ENCODE measurements around the gene BMPR1A.
"Not testable (repeated sequence)": the region's sequence is repeated elsewhere in the genome, so short reads cannot be mapped to it uniquely, and the experiment has no call there.

BMPR1A gene

DNA sequence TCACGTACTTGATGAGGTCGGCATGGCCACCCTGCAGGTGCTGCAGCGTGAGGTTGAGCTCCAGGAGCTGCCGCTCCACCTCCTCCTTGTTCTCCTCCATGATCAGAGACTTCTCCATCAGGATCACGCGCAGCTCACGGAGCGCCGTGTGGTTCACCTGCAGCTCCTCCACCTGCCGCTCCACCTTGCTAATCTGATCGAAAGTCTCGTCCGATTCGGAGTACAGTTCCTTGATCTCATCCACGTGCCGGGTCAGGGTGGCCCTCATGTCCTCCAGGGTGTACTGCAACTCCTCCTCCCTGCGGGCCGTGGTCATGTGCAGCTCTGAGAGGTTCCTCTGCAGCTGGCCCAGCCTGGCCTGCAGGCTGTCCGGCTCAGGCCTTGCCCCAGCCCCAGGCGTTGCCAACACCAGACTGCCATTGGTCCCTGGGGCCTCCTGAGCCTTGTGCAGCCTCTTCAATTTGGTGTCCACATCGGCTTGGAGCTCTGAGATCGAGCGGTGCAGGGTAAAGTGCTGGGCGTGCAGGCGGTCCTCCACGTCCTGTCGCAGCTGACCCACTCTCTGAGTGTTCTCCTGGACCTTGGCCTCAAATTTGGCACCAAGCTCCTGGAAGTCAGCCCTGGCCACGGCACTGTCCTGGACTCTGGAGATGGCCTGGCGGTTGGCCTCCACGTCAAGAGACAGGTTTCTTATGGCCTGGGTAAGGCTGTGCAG, 187.1 kb downstream of the BMPR1A start:
- DNase-seq = no peak

DNA sequence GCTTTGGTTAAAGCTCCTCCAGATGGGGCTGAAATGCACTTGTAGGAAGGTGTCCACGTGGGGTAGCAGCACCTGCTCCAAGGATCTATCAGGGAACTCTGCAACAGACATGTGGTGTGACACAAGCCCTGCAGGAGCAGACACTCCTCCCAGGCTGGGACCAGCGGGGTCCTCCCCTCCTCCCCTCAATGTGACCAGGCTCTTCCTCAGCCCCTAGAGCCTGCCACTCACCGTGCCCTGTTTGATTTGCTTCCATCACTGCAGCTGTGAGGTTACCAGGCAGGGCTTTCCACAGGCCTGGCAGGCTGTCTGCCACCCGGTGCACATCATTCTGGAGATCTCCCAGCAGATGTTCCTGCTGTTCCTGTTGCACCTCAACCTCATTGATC, 187.6 kb downstream of the BMPR1A start:
- no peak for DNase-seq

DNA sequence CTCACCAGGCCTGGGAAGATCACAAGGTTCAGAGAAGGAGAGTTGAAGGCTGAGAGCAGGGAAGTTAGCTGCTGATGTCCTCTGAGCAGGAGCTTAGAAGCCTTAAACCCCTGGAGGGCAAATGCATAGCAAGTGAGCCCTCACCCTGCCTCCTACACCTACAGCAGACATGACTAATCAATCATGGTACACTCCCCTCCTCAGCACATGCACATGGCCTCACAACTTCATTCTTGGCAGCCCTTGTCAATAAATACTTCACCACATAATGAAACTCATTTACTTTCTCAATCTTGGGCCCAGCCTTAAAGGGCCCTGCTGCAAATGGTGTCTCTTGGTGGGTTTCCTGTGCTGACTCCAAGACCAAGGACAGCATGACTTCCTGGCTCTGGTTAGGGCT, 188.1 kb downstream of the BMPR1A start:
- no peak for DNase-seq

DNA sequence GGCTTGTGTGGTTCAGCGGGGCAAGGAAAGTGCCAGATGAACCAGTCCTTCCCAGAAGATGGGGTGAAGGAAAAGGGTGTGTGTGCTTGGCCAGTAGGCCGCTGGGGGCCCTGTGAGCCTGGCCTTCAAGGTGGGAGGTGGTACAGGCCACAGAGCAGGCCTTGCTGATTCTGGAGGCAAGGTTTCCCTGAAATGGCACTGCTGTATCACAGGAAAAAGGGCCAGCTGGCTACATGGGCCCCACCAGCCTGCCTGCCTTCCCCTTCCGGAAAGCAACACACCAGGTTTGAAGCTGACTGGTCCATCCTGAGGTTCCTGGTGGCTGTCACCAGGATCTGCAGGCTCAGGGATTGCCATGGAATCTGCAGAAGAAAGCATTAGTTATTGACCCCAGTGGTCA, 188.5 kb downstream of the BMPR1A start:
- DNase-seq = no peak

DNA sequence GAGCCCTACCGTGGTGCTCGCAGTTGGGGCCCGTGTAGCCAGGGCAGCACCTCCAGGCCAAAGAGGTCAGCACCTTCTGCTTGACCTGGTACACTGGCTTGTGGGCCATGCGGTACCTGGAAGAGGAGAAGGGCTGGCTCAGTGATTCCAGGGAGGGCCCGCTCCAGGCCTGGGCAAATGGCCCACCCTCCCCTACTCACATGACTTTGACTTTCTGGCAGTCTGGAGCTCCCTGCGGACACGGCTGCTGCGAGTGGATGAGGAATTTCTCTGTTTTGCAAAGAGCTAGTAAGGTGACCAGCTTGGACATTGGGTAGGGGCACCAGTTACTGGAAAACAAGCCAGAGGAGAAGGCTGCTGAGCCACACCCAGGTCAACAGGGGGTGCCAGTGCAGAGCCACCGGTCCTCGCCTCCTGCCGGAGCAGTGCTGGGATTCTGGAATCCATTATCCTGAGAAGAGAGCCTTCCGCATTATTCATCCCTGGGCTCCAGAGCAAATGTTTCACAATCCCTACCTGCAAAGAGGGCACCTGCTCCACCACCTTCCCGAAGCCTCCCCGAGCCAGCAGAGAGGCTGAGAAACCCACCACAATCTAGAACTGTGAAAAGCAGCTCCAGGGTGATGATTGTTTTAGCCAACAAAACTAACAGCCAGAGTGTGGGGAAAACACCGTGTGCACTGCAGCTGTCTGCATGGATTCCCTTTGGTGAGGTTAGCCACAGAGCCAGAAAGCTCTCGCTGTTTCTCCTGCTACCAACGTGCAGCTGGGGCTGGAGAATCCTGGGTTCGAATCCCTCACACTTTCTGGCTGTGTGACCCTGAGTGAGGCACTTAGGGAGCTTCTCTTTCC, 189.2 kb downstream of the BMPR1A start:
- DNase-seq = no peak

DNA sequence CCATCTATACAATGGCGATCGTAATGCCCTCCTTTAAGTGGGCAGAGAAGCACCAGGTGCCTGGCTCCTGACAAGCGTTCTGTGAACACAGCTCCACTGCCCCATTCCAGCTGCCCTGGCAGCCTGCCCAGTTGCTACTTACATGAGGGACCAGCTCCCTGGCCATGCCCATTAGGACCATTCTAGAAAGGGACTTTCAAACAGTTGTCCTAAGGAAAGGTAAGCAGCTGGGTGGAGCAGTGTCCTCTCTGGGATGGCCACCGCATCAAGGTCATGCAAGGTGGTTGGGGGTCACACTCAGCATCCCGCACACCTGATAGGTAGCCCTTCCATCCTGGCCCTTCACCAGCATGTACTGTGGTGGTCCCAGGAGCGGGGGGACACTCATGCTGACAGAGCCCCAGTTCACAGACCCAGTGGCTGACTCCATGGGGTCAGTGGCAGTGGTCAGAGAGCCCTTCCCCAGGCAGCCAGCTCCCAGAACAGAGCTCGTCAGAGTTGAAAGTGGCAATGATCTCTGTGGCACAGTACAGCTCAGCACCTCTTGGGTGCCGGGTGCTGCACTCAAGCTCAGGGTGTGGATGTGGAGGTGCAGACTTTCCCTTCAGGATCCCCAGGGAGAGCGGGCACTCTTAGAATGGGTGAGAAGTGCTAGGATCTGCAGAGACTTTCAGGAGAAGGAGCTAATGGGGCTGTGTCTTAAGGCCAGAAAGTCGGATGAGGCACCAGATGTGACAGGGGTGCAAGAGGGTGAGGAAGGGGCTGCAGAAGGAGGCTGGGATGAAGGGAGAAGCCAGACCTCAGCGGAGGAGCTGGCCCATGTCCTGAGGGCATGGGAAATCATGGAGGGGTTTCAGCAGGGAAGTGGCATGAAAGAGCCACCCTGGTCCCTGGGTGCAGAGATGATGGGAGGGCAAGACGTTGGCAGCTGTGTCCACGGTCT, 190.1 kb downstream of the BMPR1A start:
- DNase-seq = no peak

DNA sequence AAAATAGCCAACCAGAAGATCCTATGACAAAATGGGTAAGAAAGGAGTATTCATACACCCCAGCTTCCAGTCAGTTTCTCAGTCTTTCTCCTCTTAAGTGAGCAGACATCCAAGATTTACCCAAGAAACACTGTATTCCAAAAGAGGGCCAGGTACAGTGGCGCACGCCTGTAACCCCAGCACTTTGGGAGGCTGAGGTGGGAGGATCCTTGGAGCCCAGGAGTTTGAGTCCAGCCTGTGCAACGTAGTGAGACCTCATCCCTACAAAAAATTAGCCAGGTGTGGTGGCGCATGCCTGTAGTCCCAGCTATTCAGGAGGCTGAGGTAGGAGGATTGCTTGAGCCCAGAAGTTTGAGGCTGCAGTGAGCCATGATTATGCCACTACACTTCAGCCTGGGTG, 191.4 kb downstream of the BMPR1A start:
- not testable (repeated sequence) for DNase-seq

DNA sequence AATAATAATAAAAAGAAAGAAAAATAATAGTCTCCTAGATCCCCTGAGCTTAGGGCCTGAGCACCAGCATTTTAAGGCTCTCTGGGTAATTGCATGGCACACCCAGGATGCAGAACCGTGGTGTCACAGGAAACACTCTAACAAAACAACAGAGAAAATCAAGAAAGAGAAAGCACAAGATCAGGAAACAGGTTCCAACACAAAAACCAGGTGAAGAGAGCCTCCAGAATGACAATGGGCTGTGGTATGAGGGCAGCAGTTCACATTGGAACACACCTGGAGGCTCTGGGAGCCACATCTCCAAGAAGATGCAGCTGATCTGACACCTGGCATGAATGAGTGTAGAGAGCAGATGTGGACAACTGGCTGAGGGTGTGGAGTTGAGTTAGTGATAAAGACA, 193.9 kb downstream of the BMPR1A start:
- peak; percentile 24 for DNase-seq

DNA sequence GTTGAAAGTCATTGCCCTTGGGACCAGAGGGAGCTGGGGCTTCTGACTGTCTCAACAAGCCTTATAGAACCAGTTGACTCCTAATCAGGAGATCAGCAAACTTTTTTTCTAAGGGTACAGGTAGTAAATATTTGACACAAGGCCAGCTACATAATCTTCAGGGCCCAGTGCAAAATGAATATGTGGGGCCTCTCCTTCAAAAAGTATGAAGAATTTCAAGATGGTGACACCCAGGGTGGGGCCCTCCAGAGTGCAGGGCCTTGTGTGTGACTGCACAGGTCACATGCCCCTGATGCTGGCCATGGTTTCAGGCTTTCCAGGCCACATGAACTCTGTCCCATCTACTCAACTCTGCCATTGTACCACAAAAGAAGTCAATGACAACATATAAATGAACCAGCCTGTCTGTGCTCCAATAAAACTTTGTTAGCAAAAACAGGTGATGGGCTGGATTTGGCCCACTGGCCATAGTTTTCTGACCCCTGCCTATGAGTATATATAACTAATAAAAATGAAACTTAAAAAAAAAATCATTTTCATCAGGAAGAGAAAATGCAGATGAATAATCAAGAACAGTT, 194.9 kb downstream of the BMPR1A start:
- no peak for DNase-seq

DNA sequence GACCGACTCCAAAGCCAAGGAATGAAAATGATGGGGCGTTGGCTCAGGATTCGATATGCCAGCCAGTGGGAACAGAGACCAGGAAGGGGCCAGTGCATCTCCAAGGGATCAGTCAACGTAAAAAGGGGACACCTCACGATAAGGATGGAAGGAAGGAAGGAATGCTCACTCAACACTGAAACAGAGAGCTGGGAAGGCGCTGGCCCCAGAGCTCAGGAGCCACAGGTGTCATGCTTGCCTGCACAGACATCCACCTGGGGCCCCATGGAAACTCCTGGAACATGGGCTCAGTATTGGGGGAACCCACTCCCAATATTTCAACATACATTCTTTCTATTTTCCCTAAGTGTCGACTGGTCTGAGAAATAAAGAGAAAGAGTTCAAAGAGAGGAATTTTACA, 195.7 kb downstream of the BMPR1A start:
- DNase-seq = no peak

DNA sequence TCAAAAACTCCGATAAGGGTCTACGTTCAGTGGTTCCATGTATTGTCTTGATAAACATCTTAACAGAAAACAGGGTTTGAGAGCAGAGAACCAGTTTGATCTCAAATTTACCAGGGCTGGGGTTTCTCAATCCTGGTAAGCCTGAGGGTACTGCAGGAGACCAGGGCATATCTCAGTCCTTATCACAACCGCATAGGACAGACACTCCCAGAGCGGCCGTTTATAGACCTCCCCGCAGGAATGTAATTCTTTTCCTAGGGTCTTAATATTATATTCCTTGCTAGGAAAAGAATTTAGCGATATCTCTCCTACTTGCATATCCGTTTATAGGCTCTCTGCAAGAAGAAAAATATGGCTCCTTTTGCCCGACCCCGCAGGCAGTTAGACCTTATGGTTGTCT, 196.3 kb downstream of the BMPR1A start:
- DNase-seq = not testable (repeated sequence)

DNA sequence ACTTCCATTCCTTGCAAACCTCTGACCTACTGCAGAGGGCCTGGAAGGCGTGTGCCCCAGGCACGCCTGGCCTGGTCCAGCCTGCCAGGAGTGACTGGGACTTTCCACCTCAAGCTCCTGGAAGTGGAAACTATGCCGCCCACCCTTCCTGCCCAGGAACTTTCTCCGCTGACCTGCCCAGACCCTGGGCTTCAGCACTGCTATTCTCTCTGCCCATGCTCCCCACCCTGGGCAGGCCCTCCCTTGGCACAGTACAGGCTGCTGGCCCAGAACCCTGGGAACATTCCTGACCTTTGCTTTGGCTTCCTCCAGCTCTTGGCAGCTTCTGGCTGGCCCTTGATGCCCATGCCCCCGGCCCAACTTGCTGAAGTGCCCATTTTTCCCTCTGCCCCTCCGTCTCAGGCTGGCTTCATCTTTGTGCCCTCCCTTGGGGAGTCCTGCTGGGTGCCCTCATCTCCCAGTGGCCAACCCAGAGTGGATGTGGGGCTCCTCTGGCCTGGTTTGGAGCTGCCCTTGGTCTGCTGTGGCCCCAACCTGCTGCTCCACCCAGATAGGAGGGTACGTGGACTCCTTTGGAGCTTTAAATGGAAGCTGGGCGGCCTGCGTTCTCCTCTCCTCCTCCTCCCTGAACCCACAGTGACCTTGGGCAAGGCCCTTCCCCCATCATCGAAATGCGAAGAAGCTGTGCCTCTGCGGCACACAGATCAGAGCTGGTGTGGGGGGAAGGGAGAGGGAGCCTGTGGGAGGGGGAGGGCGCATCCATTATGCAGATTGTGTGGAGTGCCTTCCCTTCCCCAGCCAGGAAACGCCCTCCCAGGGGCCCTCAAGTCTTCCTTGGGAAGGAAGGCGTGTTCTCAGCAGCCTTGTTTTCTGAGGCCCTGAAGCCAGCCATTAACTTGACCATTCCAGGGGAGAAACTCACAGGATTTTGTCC, 197.6 kb downstream of the BMPR1A start:
- no peak for DNase-seq

DNA sequence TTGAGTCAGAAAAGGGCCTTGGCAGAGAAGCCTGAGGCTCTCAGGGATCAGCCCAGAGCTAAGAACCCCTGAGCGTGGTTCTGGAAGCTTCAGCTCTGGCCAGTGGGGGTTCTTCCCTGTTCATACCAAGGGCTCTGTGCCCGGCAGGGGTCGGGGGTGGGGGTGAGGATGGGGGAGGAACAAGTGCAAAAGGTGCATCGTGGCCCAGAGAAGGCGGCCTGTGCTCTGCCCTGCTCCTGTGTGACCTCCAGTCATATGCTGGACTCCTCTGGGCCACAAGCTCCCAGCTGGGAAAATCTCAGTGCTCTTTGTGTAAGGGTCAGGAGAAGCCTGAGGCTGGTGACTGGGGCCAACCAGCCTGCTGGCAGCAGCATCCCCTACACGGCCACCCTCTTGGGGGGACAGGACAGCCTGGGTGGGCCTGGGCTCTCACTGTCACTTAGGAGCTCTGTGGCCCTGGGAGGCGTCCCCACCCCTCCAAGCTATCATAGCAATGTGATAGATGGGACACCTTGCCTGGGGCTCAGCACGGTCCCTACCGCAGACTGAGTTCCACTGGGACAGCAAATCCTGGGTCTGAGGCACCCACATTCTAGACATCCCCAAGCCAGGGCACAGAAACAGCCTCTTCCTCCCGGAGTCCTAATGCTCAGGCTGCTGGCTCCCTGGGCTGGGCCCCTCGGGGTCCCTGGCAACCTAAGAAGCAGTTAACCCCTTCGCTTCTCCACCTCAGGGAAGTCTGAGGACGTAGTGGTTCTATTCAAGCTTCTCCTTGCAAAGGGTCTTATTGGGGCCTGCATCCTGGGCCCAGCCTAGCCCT, 198.5 kb downstream of the BMPR1A start:
- no peak for DNase-seq

DNA sequence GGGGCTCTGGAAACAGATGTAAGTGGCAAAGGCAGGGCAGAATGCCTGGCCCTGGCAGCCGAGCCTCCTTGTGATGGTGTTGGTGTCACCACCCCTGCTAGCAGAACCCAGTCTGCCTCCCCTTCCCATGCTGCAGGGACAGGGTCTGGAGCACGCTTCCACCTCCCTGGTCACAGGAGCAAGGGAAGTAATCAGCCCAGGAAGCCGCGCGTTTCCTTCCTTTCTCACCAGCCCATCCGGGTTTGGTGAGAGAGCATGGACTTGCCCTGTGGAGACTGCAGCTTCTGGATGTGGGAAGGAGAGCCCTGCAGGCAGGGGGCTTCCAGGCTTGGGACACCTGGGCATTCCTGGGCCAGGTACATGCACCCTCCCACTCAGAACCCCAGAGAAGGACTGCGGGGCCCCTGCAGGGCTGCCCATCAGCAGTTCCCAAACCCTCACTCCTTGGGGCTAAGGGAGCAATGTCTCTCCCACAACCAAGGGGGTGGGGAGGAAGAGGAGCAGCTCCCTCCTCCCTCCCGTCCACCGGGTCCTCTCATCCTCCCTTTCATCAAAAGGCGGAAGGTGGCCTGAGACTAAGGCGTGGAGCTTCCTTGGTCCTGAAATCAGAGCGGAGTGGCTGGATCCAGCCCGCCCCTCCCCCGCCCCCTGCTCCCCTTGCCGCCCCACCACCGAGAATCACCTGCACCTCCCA, 199.2 kb downstream of the BMPR1A start:
- DNase-seq = no peak

DNA sequence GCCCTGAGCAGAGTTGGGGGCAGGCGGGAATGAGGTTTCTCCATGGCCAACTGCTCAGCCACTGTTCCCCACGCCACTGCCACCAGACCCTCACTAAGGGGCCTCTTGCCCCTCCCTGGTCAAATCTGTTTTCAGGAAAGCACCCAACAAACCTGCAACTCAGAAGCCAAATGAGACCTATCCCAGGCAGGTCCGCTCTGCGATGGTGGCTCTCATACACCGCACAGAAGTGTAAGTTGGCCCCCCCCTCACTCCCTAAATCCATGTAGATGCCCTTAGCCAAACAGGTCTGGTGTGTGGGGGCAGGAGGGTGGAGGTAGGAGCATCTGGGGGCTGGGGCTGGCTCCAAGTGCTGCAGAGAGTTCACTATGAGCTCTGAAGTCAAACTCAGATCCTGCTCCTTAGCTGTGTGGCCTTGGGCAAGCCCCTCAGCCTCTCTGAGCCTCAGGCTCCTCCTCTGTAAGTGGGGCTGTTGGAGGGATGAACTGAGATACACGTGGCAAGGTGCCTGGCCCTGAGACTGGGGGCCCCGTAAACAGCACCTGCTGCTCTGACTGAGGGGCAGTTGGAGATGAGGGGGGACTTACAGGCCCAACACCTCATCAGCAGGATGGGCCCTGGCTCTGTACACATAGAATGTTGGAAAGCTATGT, 199.9 kb downstream of the BMPR1A start:
- DNase-seq = no peak

DNA sequence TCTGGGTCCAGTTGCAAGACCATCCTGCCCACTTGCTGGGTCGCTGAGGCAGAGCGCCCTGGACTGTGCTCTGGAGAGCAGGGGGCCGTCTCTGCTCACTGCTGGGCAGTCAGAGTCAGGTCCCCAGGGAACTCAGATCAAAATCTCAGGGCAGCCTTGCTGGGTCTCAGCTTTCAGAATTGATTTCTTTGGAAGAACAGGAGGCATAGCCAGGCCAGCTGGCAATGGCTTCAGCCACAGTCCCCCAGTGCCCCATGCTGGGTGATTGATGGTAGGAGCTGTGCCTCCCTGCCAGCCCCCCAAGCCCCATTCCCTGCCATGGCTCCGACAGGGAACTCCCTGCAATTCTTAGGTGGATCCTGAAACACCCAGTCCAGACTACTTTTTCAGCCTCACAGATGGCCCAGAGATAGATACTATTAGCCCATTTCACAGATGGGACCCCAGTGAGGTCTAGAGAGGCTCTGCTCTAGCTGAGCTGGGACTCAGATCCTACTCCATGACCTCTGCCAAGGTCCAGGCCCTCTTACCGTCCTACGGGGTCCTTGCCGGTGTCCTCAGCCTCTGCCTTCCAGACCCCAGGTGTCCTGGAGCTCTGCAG, 200.5 kb downstream of the BMPR1A start:
- no peak for DNase-seq

DNA sequence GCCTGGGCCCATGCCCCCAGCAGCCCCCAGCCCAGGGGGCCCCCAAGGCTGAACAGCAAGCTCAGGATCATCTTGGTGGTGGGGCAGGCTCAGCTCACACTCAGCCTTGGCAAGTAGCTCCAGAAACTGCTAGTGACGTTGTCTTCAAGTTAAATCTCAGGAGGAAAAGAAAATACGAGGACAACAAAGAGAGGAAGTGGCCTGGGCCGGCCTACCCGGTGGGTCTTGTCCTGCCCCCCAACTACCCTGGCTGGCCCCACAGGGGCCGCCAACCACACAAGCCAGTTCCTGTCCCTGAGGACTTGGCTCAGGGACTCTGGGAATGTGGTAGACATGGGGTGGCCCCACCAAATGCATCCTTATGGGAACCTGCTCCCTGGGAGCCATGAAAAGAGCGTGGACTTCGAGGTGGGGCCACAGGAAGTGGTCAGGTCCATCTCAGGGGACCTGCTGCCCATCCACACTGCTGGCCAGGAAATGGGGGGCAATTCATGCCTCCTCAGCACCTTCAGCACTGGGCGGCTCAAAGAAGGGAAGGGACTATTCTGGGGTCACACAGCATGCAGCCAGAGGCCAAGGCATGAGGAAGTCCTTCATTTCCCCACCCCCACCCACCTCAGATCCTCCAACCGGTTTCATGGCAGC, 201.2 kb downstream of the BMPR1A start, which contains the start of gene MMRN2:
Gene MMRN2, minus strand, starts transcription at position 145 of the 645 bp plus-strand sequence. Its CDS starts 74 bp downstream, at position 71.
- no peak for DNase-seq

DNA sequence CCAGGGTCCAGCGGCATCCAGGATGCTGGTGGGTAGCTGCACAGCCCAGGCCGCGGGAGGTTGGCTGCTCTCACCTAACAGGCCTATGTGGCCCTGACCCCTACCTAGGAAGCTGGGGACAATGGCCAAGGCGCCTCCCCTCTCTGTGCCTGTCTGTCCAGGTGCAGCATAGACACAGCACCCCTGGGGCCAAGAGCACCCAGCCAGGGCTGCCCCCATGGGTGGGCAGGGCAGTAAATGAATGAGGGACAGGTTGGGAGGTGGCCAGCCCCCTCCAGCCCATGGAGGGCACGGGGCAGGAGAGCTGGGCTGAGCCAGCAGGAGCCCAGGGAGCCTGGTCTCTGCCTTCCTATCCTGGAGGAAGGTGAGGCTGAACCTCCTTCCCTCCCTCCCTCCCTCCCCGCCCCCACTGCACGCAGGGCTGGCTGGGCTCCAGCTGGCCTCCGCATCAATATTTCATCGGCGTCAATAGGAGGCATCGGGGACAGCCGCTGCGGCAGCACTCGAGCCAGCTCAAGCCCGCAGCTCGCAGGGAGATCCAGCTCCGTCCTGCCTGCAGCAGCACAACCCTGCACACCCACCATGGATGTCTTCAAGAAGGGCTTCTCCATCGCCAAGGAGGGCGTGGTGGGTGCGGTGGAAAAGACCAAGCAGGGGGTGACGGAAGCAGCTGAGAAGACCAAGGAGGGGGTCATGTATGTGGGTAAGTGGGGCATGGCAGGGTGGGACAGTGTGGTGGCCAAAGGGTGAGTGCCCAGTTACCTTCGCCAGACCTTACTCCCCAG, 201.9 kb downstream of the BMPR1A start, which contains the start of gene SNCG:
Gene SNCG, plus strand, starts transcription at position 484 of the 785 bp plus-strand sequence. Its CDS starts 99 bp downstream, at position 583.
- no peak for DNase-seq

All from CD4-positive, alpha-beta T cell treated with Interleukin-17A for 1 hour (primary cell).